ACC112 (cell line): ENCODE data around the gene KMT2C.
"Not testable (repeated sequence)": the region's sequence is repeated elsewhere in the genome, so short reads cannot be mapped to it uniquely, and the experiment has no call there.

Experiments used
- H2AFZ ChIP-seq: fragments of 200-600 bp; sonication (generic); one replicate; pipeline ENCODE4 v1.6.0; 2017; ENCODE audit warnings: antibody characterized with exemption, low read length; ENCODE audit not compliant: unreplicated experiment
- H3K27ac ChIP-seq: fragments of 200-600 bp; sonication (generic); 2 replicates; pipeline ENCODE4 v1.5.1; 2014; ENCODE audit warnings: low read depth, mild to moderate bottlenecking, antibody characterized with exemption, low read length, moderate library complexity
- H3K27me3 ChIP-seq: fragments of 200-600 bp; sonication (generic); 2 replicates; pipeline ENCODE4 v1.6.1; 2014; ENCODE audit warnings: mild to moderate bottlenecking, antibody characterized with exemption, low read length, moderate library complexity, mixed read lengths; ENCODE audit not compliant: insufficient read depth
- H3K36me3 ChIP-seq: fragments of 200-600 bp; sonication (generic); 2 replicates; pipeline ENCODE4 v1.6.1; 2016; ENCODE audit warnings: mild to moderate bottlenecking, antibody characterized with exemption, low read length, moderate library complexity, mixed read lengths; ENCODE audit not compliant: insufficient read depth
- H3K4me1 ChIP-seq: fragments of 200-600 bp; sonication (generic); one replicate; pipeline ENCODE4 v1.6.1; 2016; ENCODE audit warnings: low read length, mixed read lengths; ENCODE audit not compliant: insufficient read depth, unreplicated experiment, control insufficient read depth
- H3K4me3 ChIP-seq: fragments of 200-600 bp; sonication (generic); 2 replicates; pipeline ENCODE4 v1.5.1; 2014; ENCODE audit warnings: mild to moderate bottlenecking, low read depth, low read length
- H3K79me2 ChIP-seq: fragments of 200-600 bp; sonication (generic); one replicate; pipeline ENCODE4 v1.6.0; 2016; ENCODE audit warnings: low read length; ENCODE audit not compliant: control insufficient read depth, unreplicated experiment, insufficient read depth

Gene KMT2C

GRCh38 chr7:152424348-152425108 is 11.3 kb downstream of the KMT2C start:
- H3K27ac ChIP-seq, result no peak overlapping the region
- H2AFZ ChIP-seq, result no peak overlapping the region
- H3K79me2 ChIP-seq, result peaks cover 92% of the 10 kb centered on the region
- no peak overlapping the region for H3K4me3 ChIP-seq
- peaks cover 33% of the 10 kb centered on the region for H3K4me1 ChIP-seq
- peaks cover 10% of the 10 kb centered on the region; the same call in 1 of the 2 replicates for H3K36me3 ChIP-seq
- H3K27me3 ChIP-seq, result no peaks in the 10 kb centered on the region

GRCh38 chr7:152423991-152424347 is 11.8 kb downstream of the KMT2C start:
- peaks cover 10% of the 10 kb centered on the region; the same call in 1 of the 2 replicates for H3K36me3 ChIP-seq
- H3K4me1 ChIP-seq, result peaks cover 31% of the 10 kb centered on the region
- H3K79me2 ChIP-seq, result peaks cover 92% of the 10 kb centered on the region
- H3K27me3 ChIP-seq, result no peaks in the 10 kb centered on the region
- no peak overlapping the region for H3K4me3 ChIP-seq
- no peak overlapping the region for H3K27ac ChIP-seq
- H2AFZ ChIP-seq, result no peak overlapping the region

- not testable (repeated sequence) for H3K27ac ChIP-seq, H3K27me3 ChIP-seq, H2AFZ ChIP-seq, H3K4me3 ChIP-seq
- peaks cover 10% of the 10 kb centered on the region; the same call in 1 of the 2 replicates for H3K36me3 ChIP-seq
- H3K79me2 ChIP-seq, result peaks cover 91% of the 10 kb centered on the region
- H3K4me1 ChIP-seq, result peaks cover 27% of the 10 kb centered on the region
Measured at GRCh38 chr7:152423171-152423570, 12.6 kb downstream of the KMT2C start.

- not testable (repeated sequence) for H3K27ac ChIP-seq, H3K27me3 ChIP-seq, H3K4me3 ChIP-seq, H2AFZ ChIP-seq
- peaks cover 80% of the 10 kb centered on the region for H3K79me2 ChIP-seq
- H3K36me3 ChIP-seq, result peaks cover 10% of the 10 kb centered on the region; the same call in 1 of the 2 replicates
- H3K4me1 ChIP-seq, result peaks cover 16% of the 10 kb centered on the region
Measured at GRCh38 chr7:152420950-152421349, 14.9 kb downstream of the KMT2C start.

- Histone ChIP-seq H3K27me3 (no peaks in the 10 kb centered on the region), H2AFZ (no peak overlapping the region), H3K79me2 (peaks cover 72% of the 10 kb centered on the region), H3K4me1 (peaks cover 7% of the 10 kb centered on the region), H3K4me3 (no peak overlapping the region), H3K36me3 (peaks cover 10% of the 10 kb centered on the region; the same call in 1 of the 2 replicates), H3K27ac (no peak overlapping the region)
Measured at GRCh38 chr7:152419473-152420429, 16.1 kb downstream of the KMT2C start.

- Histone ChIP-seq H2AFZ (no peak overlapping the region), H3K4me1 (no peaks in the 10 kb centered on the region), H3K27me3 (no peaks in the 10 kb centered on the region), H3K27ac (no peak overlapping the region), H3K79me2 (peaks cover 55% of the 10 kb centered on the region), H3K4me3 (no peak overlapping the region), H3K36me3 (0 out of 2 replicates have a peak, but pooled peaks cover 2% of the 10 kb centered on the region)
Measured at GRCh38 chr7:152414779-152415178, 21.0 kb downstream of the KMT2C start.

- H3K4me3 ChIP-seq, result no peak overlapping the region
- H2AFZ ChIP-seq, result no peak overlapping the region
- peaks cover 34% of the 10 kb centered on the region for H3K79me2 ChIP-seq
- H3K36me3 ChIP-seq, result no peaks in the 10 kb centered on the region
- H3K4me1 ChIP-seq, result no peaks in the 10 kb centered on the region
- no peak overlapping the region for H3K27ac ChIP-seq
- H3K27me3 ChIP-seq, result no peaks in the 10 kb centered on the region
Measured at GRCh38 chr7:152411389-152411788, 24.4 kb downstream of the KMT2C start.

DNA sequence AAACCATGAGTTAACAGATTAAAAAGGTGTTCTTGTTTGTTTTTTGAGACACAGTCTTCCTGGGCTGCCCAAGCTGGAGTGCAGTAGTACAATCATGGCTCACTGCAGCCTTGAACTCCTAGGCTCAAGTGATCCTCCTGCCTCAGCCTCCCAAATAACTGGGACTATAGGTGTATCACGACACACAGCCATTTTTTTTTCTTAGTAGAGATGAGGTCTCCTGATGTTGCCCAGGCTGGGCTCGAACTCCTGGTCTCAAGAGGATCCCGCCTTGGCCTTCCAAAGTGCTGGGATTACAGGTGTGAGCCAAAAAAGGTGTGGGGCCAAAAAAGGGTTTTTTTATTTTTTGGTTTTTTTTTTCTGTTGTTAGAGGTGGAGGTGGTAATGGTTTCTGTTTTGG is 29.3 kb downstream of the KMT2C start:
- Histone ChIP-seq H3K27ac (no peak overlapping the region), H3K27me3 (no peaks in the 10 kb centered on the region), H3K4me1 (no peaks in the 10 kb centered on the region), H3K79me2 (peaks cover 17% of the 10 kb centered on the region), H3K36me3 (no peaks in the 10 kb centered on the region), H3K4me3 (no peak overlapping the region), H2AFZ (no peak overlapping the region)

GRCh38 chr7:152406030-152406429 is 29.8 kb downstream of the KMT2C start:
- peaks cover 13% of the 10 kb centered on the region for H3K79me2 ChIP-seq
- H3K27me3 ChIP-seq, H3K36me3 ChIP-seq, H3K4me3 ChIP-seq, H3K27ac ChIP-seq, H3K4me1 ChIP-seq, H2AFZ ChIP-seq: not testable (repeated sequence)

GRCh38 chr7:152403726-152404125 is 32.1 kb downstream of the KMT2C start:
- Histone ChIP-seq H3K4me1 (no peaks in the 10 kb centered on the region), H3K27ac (no peak overlapping the region), H2AFZ (no peak overlapping the region), H3K27me3 (no peaks in the 10 kb centered on the region), H3K79me2 (peaks cover 24% of the 10 kb centered on the region), H3K36me3 (no peaks in the 10 kb centered on the region), H3K4me3 (no peak overlapping the region)
